IPS-18a (cell line): ENCODE results near the gene TNFRSF1B.
A peak's percentile ranks its signal among the peaks of the same experiment; 100 is the strongest.

ENCODE experiments used
- H3K27ac ChIP-seq: one replicate; pipeline ENCODE4 v1.5.1; 2013; ENCODE audit warnings: low read length
- H3K27me3 ChIP-seq: one replicate; pipeline ENCODE4 v1.6.1; 2013; ENCODE audit warnings: mild to moderate bottlenecking, low read length; ENCODE audit not compliant: control insufficient read depth, insufficient read depth
- H3K36me3 ChIP-seq: one replicate; pipeline ENCODE4 v1.6.1; 2013; ENCODE audit warnings: low read depth, low read length; ENCODE audit not compliant: control insufficient read depth
- H3K4me1 ChIP-seq: one replicate; pipeline ENCODE4 v1.6.1; 2013; ENCODE audit warnings: low read depth, low read length; ENCODE audit not compliant: control insufficient read depth
- H3K4me3 ChIP-seq: one replicate; pipeline ENCODE4 v1.5.1; 2013; ENCODE audit warnings: low read length
- H3K9ac ChIP-seq: one replicate; pipeline ENCODE4 v1.6.1; 2013; ENCODE audit warnings: mild to moderate bottlenecking, low read length, moderate library complexity
- H3K9me3 ChIP-seq: one replicate; pipeline ENCODE4 v1.6.1; 2013; ENCODE audit warnings: low read depth, low read length; ENCODE audit not compliant: control insufficient read depth

Gene TNFRSF1B

DNA sequence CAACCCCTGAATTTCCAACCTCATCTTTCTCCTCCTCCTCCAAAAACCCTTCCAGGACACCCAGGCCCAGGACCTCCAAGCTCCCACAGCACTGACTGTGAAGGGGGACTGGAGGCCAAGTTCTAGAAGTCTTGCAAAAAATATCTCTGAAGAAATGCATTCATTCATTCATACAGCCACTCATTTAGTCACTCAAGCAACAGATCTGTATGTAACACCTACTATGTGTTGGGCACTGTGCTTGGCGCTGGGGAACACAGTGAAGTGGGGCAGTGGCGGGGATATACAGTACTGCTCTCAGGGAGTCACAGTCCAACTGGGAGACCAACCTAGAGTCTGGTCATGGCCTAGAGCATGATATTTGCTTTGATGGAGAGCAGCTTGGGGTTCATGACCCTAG, 15.3 kb upstream of the TNFRSF1B start:
- H3K36me3 ChIP-seq: no peaks in the 10 kb centered on the region
- peaks cover 7% of the 10 kb centered on the region for H3K4me1 ChIP-seq
- no peaks in the 10 kb centered on the region for H3K27me3 ChIP-seq
- H3K27ac ChIP-seq: no peak overlapping the region
- H3K9ac ChIP-seq: no peak overlapping the region
- H3K4me3 ChIP-seq: no peak overlapping the region
- no peaks in the 10 kb centered on the region for H3K9me3 ChIP-seq

DNA sequence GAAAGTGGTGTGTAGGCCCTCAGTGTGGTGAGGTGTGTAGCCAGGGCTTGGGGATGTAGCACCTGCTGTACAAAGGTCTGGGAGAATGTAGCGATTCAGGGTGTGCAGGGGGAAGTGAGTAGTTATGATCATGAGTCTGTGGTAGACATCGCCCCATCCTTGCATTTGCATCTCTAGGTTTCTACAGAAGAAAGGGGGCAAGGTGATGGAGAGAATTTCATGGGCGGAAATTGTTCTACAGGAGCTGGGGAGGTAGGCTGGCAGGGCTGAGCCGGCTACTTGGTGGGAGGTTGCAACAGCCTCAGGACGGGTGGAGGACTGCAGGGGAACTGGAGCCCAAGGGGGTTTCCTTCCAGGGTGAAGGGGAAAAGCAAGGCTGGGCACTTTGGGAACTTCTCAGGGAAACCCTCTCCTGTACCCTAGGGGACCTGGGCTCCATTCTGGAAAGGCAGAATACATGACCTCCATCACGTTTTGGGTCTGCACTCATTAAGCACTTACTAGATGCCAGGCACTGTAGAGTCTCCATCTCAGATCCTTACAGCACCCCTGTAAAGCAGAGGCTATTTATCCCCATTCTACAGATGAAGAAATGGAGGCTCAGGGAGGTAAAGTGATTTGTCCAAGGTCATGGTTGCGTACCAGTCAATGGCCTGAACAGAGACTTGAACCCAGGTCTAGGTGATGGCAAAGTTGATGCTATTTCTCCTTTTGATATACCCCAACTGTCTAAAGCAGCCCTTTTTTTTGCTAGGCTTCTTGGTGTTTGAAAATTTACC, 14.5 kb upstream of the TNFRSF1B start:
- peaks cover 2% of the 10 kb centered on the region for H3K4me1 ChIP-seq
- no peaks in the 10 kb centered on the region for H3K9me3 ChIP-seq
- H3K9ac ChIP-seq: no peak overlapping the region
- H3K27ac ChIP-seq: no peak overlapping the region
- peaks cover 3% of the 10 kb centered on the region for H3K27me3 ChIP-seq
- no peak overlapping the region for H3K4me3 ChIP-seq
- H3K36me3 ChIP-seq: no peaks in the 10 kb centered on the region

DNA sequence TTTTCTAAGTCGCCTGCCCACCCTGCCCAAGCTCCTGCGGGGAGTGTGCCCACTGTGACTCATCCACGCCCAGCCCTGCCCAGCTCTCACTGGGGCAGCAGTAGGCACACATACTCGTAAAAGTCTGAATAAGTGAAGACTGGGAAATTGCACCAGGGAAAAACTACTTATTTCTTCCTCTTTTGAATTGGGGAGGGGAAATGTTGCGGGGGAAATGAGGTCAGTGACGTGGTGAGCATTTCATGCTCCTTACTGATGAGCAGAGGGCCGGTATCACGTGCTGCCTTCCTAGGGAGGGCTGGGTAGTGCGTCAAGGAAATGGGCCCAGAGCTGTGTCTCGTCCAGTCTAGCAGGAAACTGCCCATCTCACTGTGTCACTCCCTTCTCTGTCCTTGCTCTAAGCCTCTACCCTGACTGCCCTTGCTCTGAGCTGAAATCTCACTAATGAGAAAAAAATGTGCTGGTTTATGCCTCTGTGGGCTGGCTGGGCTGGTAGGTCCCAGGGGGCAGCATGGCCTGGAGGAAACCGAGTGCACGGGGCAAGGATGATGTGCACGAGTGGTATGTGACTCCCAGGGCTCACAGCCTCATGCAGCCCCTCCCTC, 13.5 kb upstream of the TNFRSF1B start:
- Histone ChIP-seq H3K9ac (no peak overlapping the region), H3K27me3 (peaks cover 7% of the 10 kb centered on the region), H3K27ac (no peak overlapping the region), H3K36me3 (no peaks in the 10 kb centered on the region), H3K4me3 (no peak overlapping the region), H3K9me3 (no peaks in the 10 kb centered on the region), H3K4me1 (peaks cover 5% of the 10 kb centered on the region)

DNA sequence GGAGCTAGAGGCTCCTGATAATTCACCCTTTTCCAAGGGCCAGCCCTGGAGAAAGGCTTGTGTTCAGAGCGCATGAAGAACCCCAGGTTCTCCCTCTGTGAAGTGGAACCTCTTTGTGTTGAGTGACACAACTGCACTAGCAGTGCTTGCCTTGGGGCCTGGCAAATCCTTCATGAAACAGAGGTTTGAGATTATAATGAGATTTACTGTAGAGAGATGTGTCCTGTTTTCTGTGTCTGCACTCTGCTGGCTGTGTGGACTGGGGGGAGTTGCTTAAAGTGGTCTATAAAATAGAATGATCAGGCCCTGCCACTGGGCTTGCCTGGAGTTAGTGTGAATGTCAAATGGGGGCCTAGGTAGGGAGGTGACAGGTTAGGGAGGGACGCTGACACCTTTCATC, 11.5 kb upstream of the TNFRSF1B start:
- H3K4me3 ChIP-seq: no peak overlapping the region
- H3K9me3 ChIP-seq: no peaks in the 10 kb centered on the region
- H3K4me1 ChIP-seq: peaks cover 11% of the 10 kb centered on the region
- no peak overlapping the region for H3K27ac ChIP-seq
- peaks cover 7% of the 10 kb centered on the region for H3K27me3 ChIP-seq
- no peaks in the 10 kb centered on the region for H3K36me3 ChIP-seq
- H3K9ac ChIP-seq: no peak overlapping the region

DNA sequence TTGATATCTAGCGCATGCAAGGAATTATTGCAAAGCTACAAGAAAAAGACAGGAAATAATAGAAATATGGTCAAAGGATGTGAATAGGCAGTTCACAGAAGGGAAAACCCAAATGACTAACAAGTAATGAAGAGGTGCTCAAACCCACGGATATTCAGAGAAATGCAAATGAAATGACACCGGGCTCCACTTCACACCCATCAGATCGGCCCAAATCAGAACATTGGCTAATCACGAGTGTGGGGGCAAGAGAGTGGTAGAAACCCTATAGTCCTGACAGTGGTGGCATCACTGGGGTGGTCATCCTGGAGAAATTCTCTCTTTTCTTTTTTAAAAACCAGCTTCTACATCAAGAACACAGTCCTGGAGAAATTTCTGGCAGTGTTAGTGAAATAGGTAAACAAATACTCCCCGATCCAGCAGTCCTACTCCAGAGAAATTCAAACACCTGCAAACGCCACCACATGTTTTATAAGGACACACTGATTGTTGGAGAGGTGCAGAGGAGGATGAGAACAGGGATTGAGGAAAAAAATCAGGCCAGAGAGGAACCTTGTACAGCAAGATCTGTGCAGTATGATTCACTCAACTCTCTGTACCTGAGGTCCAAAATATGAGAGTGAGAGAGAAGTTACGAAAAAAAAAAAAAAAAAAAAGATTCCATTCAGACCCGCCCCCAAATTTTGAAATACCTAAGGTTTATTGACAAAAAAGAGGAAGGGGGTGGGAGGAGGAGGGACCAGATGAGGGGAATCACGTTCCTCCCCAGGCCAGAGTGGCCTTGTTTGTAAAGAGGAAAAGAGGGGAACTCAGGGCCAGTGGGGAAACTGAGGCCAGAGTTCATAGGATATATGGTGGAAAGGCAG, 9.2 kb upstream of the TNFRSF1B start:
- Histone ChIP-seq H3K27me3 (peaks cover 7% of the 10 kb centered on the region), H3K27ac (no peak overlapping the region), H3K36me3 (no peaks in the 10 kb centered on the region), H3K4me3 (peak overlapping the region; percentile 11), H3K9ac (no peak overlapping the region), H3K4me1 (peaks cover 11% of the 10 kb centered on the region), H3K9me3 (no peaks in the 10 kb centered on the region)

DNA sequence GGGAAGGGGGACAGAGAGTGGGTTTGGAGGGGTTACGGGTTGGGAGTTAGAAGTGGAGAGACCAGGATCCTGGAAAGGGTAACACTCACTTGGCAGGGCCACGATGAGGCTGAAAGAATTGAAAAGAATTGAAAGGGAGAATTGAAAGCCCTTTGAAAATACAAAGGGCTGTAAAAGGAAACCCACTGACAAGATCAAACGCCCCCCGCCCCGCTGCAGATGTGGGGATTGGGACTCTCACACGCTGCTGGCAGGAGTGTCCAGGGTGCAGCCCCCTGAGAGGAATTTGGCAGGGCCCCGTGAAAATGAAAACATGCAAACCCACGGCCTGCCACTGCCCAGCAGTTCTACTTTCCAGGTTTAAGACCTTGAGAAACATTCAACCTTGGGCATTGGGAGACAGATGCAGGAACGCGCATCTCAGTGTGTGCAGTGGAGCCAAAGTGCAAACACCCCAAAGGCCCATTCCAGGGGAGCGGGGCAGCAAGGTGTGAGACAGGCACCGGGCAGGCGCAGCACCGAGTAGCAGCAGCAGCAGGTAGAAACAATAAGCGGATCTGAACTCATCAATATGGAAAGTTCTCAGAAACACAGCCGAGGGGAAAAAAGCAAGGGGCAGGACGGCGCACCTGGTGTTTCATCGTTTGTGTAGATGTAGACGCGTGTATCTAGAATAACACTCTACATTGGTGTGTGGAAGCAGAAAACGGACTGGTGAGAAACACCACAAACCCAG, 8.3 kb upstream of the TNFRSF1B start:
- H3K9me3 ChIP-seq: no peaks in the 10 kb centered on the region
- peaks cover 7% of the 10 kb centered on the region for H3K27me3 ChIP-seq
- H3K4me3 ChIP-seq: peak overlapping the region; percentile 11
- H3K36me3 ChIP-seq: no peaks in the 10 kb centered on the region
- peaks cover 11% of the 10 kb centered on the region for H3K4me1 ChIP-seq
- no peak overlapping the region for H3K9ac ChIP-seq
- no peak overlapping the region for H3K27ac ChIP-seq

DNA sequence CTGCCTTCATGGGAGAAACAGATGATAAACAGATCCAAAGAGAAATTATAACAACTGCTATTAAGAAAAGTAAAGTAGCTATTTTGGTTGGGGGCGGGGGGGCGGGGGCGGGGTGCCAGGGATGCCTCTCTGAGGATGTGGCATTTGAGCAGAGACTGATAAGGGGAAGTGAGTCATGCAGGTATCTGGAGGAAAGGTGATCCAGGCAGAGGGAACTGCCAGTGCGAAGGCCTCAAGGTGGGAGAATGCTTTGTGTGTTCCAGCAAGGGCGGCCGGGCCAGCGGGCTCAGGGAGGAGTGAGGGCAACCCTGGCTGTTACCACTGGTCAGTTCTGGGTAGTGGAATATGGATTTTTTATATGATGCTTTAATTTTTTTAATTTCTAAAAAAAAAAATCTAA, 7.0 kb upstream of the TNFRSF1B start:
- Histone ChIP-seq H3K9ac (no peak overlapping the region), H3K4me1 (peaks cover 11% of the 10 kb centered on the region), H3K9me3 (no peaks in the 10 kb centered on the region), H3K27me3 (peaks cover 11% of the 10 kb centered on the region), H3K27ac (no peak overlapping the region), H3K4me3 (no peak overlapping the region), H3K36me3 (no peaks in the 10 kb centered on the region)

DNA sequence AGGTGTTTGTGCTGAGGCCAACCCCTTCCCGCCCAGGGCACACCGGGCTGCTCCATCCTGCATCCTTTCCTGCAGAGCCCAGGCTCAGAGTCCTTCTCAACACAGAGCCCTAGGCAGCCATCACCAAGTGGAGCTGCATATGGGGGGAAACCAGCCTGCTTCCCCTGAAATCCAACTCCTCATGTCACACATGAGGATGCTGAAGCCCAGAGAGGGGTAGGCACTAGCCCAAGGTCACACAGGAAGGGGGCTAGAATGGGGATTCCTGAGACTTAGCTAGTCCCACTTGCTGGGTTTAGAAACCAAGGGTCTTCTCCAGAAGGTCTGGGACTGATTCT, 5.5 kb upstream of the TNFRSF1B start:
- Histone ChIP-seq H3K4me1 (peaks cover 11% of the 10 kb centered on the region), H3K9ac (no peak overlapping the region), H3K9me3 (no peaks in the 10 kb centered on the region), H3K4me3 (no peak overlapping the region), H3K36me3 (no peaks in the 10 kb centered on the region), H3K27me3 (peaks cover 26% of the 10 kb centered on the region), H3K27ac (no peak overlapping the region)

DNA sequence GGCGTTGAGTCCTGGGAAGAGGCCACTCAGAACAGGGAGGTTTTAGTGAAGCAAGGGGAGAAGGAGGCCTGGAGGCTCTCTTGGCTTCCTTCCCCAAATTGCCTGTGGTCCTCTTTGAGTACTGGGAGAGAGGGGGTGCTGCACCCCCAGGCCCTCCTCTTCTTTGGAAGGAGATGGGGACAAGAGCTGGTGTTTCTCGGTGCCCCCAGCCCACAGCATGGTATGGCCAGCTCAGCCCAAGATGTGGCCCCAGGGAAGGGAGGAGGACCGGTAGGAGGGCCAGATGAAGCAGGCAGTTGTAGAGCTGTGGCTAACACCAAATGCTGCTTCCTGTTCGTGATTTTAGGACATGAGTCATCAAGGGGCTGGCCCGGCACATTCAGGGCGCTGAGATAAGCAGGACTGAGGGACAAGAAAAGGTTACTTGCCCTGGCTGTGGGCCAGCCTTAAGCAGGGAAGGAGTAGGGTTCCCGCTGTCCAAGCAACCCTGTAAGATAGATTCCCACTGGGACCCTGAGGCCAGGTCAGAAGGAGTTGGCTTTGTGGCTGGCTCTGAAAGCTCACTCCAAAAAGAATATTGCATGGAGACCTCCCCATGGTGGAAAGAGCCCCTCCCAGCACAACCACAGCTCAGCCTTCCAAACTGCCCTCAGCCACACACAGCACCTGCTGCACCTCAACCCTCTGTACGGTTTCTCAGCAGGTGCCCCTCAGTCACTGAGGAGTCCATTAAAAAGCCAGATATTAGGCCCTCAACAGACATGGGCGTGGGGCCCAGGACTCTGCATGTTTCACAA, 4.9 kb upstream of the TNFRSF1B start:
- Histone ChIP-seq H3K9ac (no peak overlapping the region), H3K36me3 (no peaks in the 10 kb centered on the region), H3K27me3 (peaks cover 31% of the 10 kb centered on the region), H3K4me1 (peaks cover 11% of the 10 kb centered on the region), H3K4me3 (no peak overlapping the region), H3K27ac (no peak overlapping the region), H3K9me3 (no peaks in the 10 kb centered on the region)

DNA sequence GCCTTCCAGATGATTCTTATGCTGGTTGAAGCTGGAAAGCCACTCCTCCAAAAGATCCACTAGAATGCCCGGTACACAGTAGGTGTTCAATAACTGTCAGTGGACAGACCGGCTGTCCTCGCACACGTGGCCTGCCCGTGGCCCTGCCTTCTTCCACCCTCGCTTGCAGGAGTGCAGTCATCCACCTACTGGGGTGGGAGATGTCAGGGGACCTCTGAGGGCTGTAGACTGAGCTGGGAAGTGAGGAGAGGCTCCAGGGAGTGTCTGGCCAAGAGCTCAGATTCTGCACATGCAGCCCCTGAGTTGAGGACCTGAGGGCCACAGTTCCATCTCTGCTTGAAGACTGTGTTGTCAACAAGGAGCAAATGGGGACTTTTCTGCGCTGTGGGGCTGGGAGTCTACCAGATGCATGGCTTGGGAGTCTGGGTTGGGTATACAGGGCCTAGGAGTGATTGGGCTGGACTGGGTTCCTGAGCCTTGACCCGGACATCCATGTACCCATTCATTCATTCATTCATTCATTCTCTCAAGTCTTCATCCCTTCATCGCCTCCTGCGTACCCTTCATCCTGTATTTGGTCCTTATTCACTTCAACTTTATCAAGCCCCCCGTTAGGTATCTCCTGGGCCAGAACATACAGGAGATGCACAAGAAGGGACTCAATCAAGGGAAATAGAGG, 4.2 kb upstream of the TNFRSF1B start:
- no peak overlapping the region for H3K27ac ChIP-seq
- peaks cover 33% of the 10 kb centered on the region for H3K27me3 ChIP-seq
- H3K9me3 ChIP-seq: no peaks in the 10 kb centered on the region
- no peaks in the 10 kb centered on the region for H3K36me3 ChIP-seq
- peaks cover 11% of the 10 kb centered on the region for H3K4me1 ChIP-seq
- H3K9ac ChIP-seq: no peak overlapping the region
- H3K4me3 ChIP-seq: no peak overlapping the region
